ENCODE results near the gene RUFY3. TPM values are rescaled to one million over a fixed set of nuclear protein-coding genes. Genes with fewer than 3 reads are reported as not detected.

Gene RUFY3
- total and polyA plus RNA-seq, 9 of the 15 experiments (the other 6 are each of a cell fraction or from before 2014, with no cell fraction given) = 4.2 to 31.1 (median 21.5) TPM

DNA sequence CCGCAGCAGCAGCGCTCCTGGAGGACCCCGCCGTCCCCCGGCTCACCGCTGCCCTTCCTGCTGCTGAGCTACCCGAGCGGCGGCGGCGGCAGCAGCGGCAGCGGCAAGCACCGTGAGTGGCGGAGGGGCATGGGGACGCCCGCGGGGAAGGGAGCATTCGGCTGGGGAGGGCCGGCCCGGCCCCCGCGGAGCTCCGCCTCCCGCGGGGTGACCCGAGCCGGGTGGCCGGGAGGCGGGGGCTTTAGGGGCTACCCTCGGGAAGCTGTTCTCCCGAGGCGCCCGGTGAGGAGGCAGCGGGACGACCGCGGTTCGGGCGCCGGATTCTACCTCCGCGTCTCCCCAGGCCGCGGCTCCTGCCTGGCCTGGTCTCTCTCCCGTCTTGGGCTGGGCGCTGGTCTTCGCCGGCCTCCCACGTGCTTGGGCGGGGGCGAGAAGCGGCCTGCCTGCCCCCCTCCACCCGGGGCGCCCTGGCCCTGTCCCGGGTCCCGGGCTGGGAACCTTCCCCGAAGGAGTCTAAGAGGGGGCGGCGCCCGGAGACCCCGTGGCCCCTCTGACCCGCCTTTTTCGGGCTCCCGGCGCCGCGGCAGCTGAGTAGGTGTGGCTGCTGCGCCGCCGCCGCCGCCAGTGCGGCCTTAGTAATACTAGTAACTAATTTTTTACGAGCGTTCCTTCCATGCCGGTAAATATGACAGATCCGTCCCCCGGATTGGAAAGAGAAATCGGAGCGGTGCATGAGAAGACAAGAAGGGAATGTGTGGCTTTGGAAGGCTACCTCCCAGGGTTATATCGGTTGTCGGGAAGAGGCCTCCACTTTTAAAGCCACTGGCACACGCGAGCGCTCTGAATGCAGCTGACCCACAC lies 16.4 kb upstream of the RUFY3 start (continued):
- TF ChIP-seq ETS2 (tag; IDR thresholded peaks at IDR 0.05; ENCODE audit: borderline replicate concordance, poor library complexity, severe bottlenecking) (no peak), MYNN (IDR thresholded peaks at IDR 0.05) (peak; percentile 28; the same call in 1 of the 2 replicates), MYNN (CRISPR knock-in tag; IDR thresholded peaks at IDR 0.05) (no peak), GATAD2A (IDR thresholded peaks at IDR 0.05) (peak; percentile 83), RBM17 (IDR thresholded peaks at IDR 0.05; ENCODE audit: borderline replicate concordance, low read depth, low read length) (no peak), TAF15 (IDR thresholded peaks at IDR 0.05; ENCODE audit: low read depth, low read length) (no peak), ZFP36 (IDR thresholded peaks at IDR 0.05; ENCODE audit: low read depth, low read length, partially characterized antibody) (no peak), ZNF696 (CRISPR knock-in tag; conservative IDR thresholded peaks at IDR 0.05) (no peak), DDX20 (tag; IDR thresholded peaks at IDR 0.05; ENCODE audit: low read depth) (no peak), CXXC5 (CRISPR knock-in tag; IDR thresholded peaks at IDR 0.05) (peak; percentile 81)
- TF ChIP-seq, protein P1, sequence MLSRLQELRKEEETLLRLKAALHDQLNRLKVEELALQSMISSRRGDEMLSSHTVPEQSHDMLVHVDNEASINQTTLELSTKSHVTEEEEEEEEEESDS (CRISPR knock-in tag; IDR thresholded peaks at IDR 0.05) = no peak
- TF ChIP-seq, protein P2, sequence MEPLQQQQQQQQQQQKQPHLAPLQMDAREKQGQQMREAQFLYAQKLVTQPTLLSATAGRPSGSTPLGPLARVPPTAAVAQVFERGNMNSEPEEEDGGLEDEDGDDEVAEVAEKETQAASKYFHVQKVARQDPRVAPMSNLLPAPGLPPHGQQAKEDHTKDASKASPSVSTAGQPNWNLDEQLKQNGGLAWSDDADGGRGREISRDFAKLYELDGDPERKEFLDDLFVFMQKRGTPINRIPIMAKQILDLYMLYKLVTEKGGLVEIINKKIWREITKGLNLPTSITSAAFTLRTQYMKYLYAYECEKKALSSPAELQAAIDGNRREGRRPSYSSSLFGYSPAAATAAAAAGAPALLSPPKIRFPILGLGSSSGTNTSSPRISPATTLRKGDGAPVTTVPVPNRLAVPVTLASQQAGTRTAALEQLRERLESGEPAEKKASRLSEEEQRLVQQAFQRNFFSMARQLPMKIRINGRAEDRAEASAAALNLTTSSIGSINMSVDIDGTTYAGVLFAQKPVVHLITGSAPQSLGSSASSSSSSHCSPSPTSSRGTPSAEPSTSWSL (CRISPR knock-in tag; IDR thresholded peaks at IDR 0.05; ENCODE audit: borderline replicate concordance) = no peak
- TF ChIP-seq, protein P3, sequence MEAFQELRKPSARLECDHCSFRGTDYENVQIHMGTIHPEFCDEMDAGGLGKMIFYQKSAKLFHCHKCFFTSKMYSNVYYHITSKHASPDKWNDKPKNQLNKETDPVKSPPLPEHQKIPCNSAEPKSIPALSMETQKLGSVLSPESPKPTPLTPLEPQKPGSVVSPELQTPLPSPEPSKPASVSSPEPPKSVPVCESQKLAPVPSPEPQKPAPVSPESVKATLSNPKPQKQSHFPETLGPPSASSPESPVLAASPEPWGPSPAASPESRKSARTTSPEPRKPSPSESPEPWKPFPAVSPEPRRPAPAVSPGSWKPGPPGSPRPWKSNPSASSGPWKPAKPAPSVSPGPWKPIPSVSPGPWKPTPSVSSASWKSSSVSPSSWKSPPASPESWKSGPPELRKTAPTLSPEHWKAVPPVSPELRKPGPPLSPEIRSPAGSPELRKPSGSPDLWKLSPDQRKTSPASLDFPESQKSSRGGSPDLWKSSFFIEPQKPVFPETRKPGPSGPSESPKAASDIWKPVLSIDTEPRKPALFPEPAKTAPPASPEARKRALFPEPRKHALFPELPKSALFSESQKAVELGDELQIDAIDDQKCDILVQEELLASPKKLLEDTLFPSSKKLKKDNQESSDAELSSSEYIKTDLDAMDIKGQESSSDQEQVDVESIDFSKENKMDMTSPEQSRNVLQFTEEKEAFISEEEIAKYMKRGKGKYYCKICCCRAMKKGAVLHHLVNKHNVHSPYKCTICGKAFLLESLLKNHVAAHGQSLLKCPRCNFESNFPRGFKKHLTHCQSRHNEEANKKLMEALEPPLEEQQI (IDR thresholded peaks at IDR 0.05) = no peak
- TF ChIP-seq, protein P4, sequence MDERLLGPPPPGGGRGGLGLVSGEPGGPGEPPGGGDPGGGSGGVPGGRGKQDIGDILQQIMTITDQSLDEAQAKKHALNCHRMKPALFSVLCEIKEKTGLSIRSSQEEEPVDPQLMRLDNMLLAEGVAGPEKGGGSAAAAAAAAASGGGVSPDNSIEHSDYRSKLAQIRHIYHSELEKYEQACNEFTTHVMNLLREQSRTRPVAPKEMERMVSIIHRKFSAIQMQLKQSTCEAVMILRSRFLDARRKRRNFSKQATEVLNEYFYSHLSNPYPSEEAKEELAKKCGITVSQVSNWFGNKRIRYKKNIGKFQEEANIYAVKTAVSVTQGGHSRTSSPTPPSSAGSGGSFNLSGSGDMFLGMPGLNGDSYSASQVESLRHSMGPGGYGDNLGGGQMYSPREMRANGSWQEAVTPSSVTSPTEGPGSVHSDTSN (CRISPR knock-in tag; IDR thresholded peaks at IDR 0.05; ENCODE audit: low read depth) = no peak
- TF ChIP-seq, protein P4 (tag; conservative IDR thresholded peaks at IDR 0.05; ENCODE audit: low read depth) = no peak
- TF ChIP-seq, protein P5, sequence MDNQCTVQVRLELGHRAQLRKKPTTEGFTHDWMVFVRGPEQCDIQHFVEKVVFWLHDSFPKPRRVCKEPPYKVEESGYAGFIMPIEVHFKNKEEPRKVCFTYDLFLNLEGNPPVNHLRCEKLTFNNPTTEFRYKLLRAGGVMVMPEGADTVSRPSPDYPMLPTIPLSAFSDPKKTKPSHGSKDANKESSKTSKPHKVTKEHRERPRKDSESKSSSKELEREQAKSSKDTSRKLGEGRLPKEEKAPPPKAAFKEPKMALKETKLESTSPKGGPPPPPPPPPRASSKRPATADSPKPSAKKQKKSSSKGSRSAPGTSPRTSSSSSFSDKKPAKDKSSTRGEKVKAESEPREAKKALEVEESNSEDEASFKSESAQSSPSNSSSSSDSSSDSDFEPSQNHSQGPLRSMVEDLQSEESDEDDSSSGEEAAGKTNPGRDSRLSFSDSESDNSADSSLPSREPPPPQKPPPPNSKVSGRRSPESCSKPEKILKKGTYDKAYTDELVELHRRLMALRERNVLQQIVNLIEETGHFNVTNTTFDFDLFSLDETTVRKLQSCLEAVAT (IDR thresholded peaks at IDR 0.05) = no peak
- TF ChIP-seq, protein P6, sequence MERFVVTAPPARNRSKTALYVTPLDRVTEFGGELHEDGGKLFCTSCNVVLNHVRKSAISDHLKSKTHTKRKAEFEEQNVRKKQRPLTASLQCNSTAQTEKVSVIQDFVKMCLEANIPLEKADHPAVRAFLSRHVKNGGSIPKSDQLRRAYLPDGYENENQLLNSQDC (CRISPR knock-in tag; IDR thresholded peaks at IDR 0.05) = no peak
- TF ChIP-seq, protein P7, sequence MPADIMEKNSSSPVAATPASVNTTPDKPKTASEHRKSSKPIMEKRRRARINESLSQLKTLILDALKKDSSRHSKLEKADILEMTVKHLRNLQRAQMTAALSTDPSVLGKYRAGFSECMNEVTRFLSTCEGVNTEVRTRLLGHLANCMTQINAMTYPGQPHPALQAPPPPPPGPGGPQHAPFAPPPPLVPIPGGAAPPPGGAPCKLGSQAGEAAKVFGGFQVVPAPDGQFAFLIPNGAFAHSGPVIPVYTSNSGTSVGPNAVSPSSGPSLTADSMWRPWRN (IDR thresholded peaks at IDR 0.05; ENCODE audit: low read depth) = no peak

All from K562 (cell line).